ENCODE results near the gene POU4F3.
A peak's percentile ranks its signal among the peaks of the same experiment; 100 is the strongest.
"Not testable (repeated sequence)": the region's sequence is repeated elsewhere in the genome, so short reads cannot be mapped to it uniquely, and the experiment has no call there.

POU4F3 gene

GRCh38 chr5:146338774-146339714 lies at the start of gene POU4F3:
POU4F3 (plus strand) TSS chr5:146338839; CDS start chr5:146339113, 274 bp downstream.
- no peak within 1 kb of the TSS for H3K4me3 ChIP-seq (replicated peaks in 1 of 2; ENCODE audit: low read depth in 2 of 2, low read length in 2 of 2)
- no peak for DNase-seq (ENCODE audit: low read depth in 2 of 2)
- no peak for TF ChIP-seq CTCF (IDR thresholded peaks at IDR 0.05; ENCODE audit: low read depth, low read length)

GRCh38 chr5:146290318-146290717 lies 48.3 kb upstream of the POU4F3 start:
- no peak for DNase-seq (ENCODE audit: low read depth in 2 of 2)
- no peak for TF ChIP-seq CTCF (IDR thresholded peaks at IDR 0.05; ENCODE audit: low read depth, low read length)
- H3K4me3 ChIP-seq (replicated peaks in 1 of 2; ENCODE audit: low read depth in 2 of 2, low read length in 2 of 2), result no peak overlapping the region

GRCh38 chr5:146291421-146292074 lies 47.1 kb upstream of the POU4F3 start:
- TF ChIP-seq CTCF (IDR thresholded peaks at IDR 0.05; ENCODE audit: low read depth, low read length), result peak; percentile 60
- H3K4me3 ChIP-seq (replicated peaks in 1 of 2; ENCODE audit: low read depth in 2 of 2, low read length in 2 of 2), result no peak overlapping the region
- DNase-seq (ENCODE audit: low read depth in 2 of 2), result peak; percentile 66 to 71

GRCh38 chr5:146296245-146296644 lies 42.4 kb upstream of the POU4F3 start:
- H3K4me3 ChIP-seq (replicated peaks in 1 of 2; ENCODE audit: low read depth in 2 of 2, low read length in 2 of 2), result no peak overlapping the region
- no peak for TF ChIP-seq CTCF (IDR thresholded peaks at IDR 0.05; ENCODE audit: low read depth, low read length)
- DNase-seq (ENCODE audit: low read depth in 2 of 2), result no peak

GRCh38 chr5:146298920-146299319 lies 39.7 kb upstream of the POU4F3 start:
- not testable (repeated sequence) for H3K4me3 ChIP-seq (replicated peaks in 1 of 2; ENCODE audit: low read depth in 2 of 2, low read length in 2 of 2); DNase-seq (ENCODE audit: low read depth in 2 of 2)

GRCh38 chr5:146301626-146302025 lies 37.0 kb upstream of the POU4F3 start:
- peak in 1 of 2 donors; percentile 6 for DNase-seq (ENCODE audit: low read depth in 2 of 2)
- H3K4me3 ChIP-seq (replicated peaks in 1 of 2; ENCODE audit: low read depth in 2 of 2, low read length in 2 of 2), result no peak overlapping the region
- no peak for TF ChIP-seq CTCF (IDR thresholded peaks at IDR 0.05; ENCODE audit: low read depth, low read length)

GRCh38 chr5:146302406-146302805 lies 36.2 kb upstream of the POU4F3 start:
- H3K4me3 ChIP-seq (replicated peaks in 1 of 2; ENCODE audit: low read depth in 2 of 2, low read length in 2 of 2), result no peak overlapping the region
- no peak for TF ChIP-seq CTCF (IDR thresholded peaks at IDR 0.05; ENCODE audit: low read depth, low read length)
- no peak for DNase-seq (ENCODE audit: low read depth in 2 of 2)

All from cardiac fibroblast (primary cell).